ENCODE measurements around the gene PRDM12.

DNA sequence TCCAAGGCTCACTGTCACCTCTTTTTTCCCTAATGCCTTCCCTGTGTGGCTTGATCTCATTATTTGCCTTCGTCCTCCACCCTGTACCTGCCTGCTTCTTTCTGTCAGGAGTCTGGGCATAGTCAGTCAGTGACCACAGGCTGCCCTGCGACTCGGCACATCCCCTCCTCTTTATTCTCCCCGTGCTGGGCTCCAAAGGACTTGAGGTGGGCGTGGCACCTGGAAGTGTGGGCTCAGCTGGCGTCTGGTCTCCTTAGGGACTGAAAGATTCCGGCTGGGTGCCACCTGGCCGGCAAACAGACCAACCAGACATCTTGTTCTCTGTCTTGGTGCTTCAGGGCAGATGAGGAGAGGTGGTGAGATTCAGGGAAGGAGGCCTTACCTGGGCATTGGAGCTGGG, 29.6 kb upstream of the PRDM12 start:
- TF ChIP-seq CTCF (IDR thresholded peaks at IDR 0.05; ENCODE audit: borderline replicate concordance, extremely low read depth, low read length, poor library complexity, severe bottlenecking) (no peak), EZH2 (IDR thresholded peaks at IDR 0.05; ENCODE audit: borderline replicate concordance, low read depth, low read length, severe bottlenecking) (no peak)

All from DND-41 (cell line).